Liver (tissue), 9 donors: Measurements from ENCODE around the gene TPST1. TPM values are rescaled to one million over a fixed set of nuclear protein-coding genes. Genes with fewer than 3 reads are reported as not detected.

Experiments
- DNase-seq: peaks from one replicate; pipeline ENCODE4 v3.0.0-alpha.2; 2017; ENCODE audit warnings: low spot score
- H3K27ac ChIP-seq, 2 donors: one replicate each; pipeline ENCODE4 v1.7.0; 2013; ENCODE audit warnings: inconsistent platforms in 2 of 2, low read length in 2 of 2, control low read depth in 1 of 2, low read depth in 1 of 2, mild to moderate bottlenecking in 1 of 2
- H3K27me3 ChIP-seq, 4 donors: one replicate each; pipeline versions ENCODE4 v1.6.1 to v1.7.0; 2013; ENCODE audit warnings: low read length in 3 of 4, inconsistent platforms in 1 of 4, mild to moderate bottlenecking in 1 of 4, moderate library complexity in 1 of 4; ENCODE audit not compliant: control insufficient read depth in 4 of 4, insufficient read depth in 4 of 4
- H3K36me3 ChIP-seq, 4 donors: one replicate each; pipeline versions ENCODE4 v1.6.1 to v1.7.0; 2013; ENCODE audit warnings: low read length in 3 of 4, mild to moderate bottlenecking in 3 of 4, low read depth in 1 of 4, moderate library complexity in 1 of 4; ENCODE audit not compliant: control insufficient read depth in 4 of 4, insufficient read depth in 3 of 4
- H3K4me1 ChIP-seq, 4 donors: one replicate each; pipeline versions ENCODE4 v1.6.1 to v1.7.0; 2013; ENCODE audit warnings: low read length in 3 of 4, mild to moderate bottlenecking in 3 of 4, moderate library complexity in 1 of 4; ENCODE audit not compliant: control insufficient read depth in 4 of 4, insufficient read depth in 4 of 4
- H3K4me3 ChIP-seq, 3 donors: one replicate each; pipeline versions ENCODE4 v1.6.1 to v1.7.0; 2013; ENCODE audit warnings: low read length in 3 of 3, control low read depth in 1 of 3, low read depth in 1 of 3, mild to moderate bottlenecking in 1 of 3
- H3K9ac ChIP-seq, 2 donors: one replicate each; pipeline ENCODE4 v1.7.0; 2013; ENCODE audit warnings: low read length in 2 of 2, mild to moderate bottlenecking in 2 of 2, moderate library complexity in 2 of 2, control low read depth in 1 of 2, low read depth in 1 of 2
- H3K9me3 ChIP-seq, 4 donors: one replicate each; pipeline versions ENCODE4 v1.6.1 to v1.7.0; 2013; ENCODE audit warnings: low read length in 3 of 4; ENCODE audit not compliant: control insufficient read depth in 4 of 4
- EGR1 ChIP-seq, 2 donors: IDR thresholded peaks; 2 replicates each; pipeline ENCODE4 v1.6.1; 2016 to 2018; ENCODE audit warnings: antibody characterized with exemption in 2 of 2, low read depth in 2 of 2
- FOXA1 ChIP-seq: IDR thresholded peaks from 2 replicates; pipeline ENCODE4 v1.6.1; 2016; ENCODE audit warnings: antibody characterized with exemption
- FOXA2 ChIP-seq: IDR thresholded peaks from 2 replicates; pipeline ENCODE4 v1.6.1; 2016; ENCODE audit warnings: antibody characterized with exemption
- GABPA ChIP-seq, 2 donors: IDR thresholded peaks in 1 of 2; conservative IDR thresholded peaks in 1 of 2; 2 replicates each; pipeline ENCODE4 v1.6.1; 2016; ENCODE audit warnings: antibody characterized with exemption in 2 of 2, mild to moderate bottlenecking in 1 of 2, moderate library complexity in 1 of 2
- HNF4A ChIP-seq, 2 donors: conservative IDR thresholded peaks; 2 replicates each; pipeline ENCODE4 v1.6.1; 2016; ENCODE audit warnings: antibody characterized with exemption in 2 of 2, mild to moderate bottlenecking in 2 of 2
- HNF4G ChIP-seq: IDR thresholded peaks from 2 replicates; pipeline ENCODE4 v1.6.1; 2016; ENCODE audit warnings: antibody characterized with exemption
- JUND ChIP-seq, 2 donors: IDR thresholded peaks; 2 replicates each; pipeline ENCODE4 v1.6.1; 2016; ENCODE audit warnings: antibody characterized with exemption in 2 of 2
- MAX ChIP-seq: IDR thresholded peaks from 2 replicates; pipeline ENCODE4 v1.6.1; 2016; ENCODE audit warnings: antibody characterized with exemption
- NR2F2 ChIP-seq: IDR thresholded peaks from 2 replicates; pipeline ENCODE4 v1.6.1; 2016; ENCODE audit warnings: antibody characterized with exemption
- RAD21 ChIP-seq, 2 donors: IDR thresholded peaks; 2 replicates each; pipeline ENCODE4 v1.6.1; 2016; ENCODE audit warnings: antibody characterized with exemption in 2 of 2, mild to moderate bottlenecking in 2 of 2
- REST ChIP-seq: IDR thresholded peaks from 2 replicates; pipeline ENCODE4 v1.6.1; 2016; ENCODE audit warnings: antibody characterized with exemption, mild to moderate bottlenecking
- RXRA ChIP-seq, 2 donors: IDR thresholded peaks; 2 replicates each; pipeline ENCODE4 v1.6.1; 2017 to 2018; ENCODE audit warnings: antibody characterized with exemption in 2 of 2, mild to moderate bottlenecking in 1 of 2
- SP1 ChIP-seq: IDR thresholded peaks from 2 replicates; pipeline ENCODE4 v1.6.1; 2018; ENCODE audit warnings: antibody characterized with exemption, mild to moderate bottlenecking
- TAF1 ChIP-seq: conservative IDR thresholded peaks from 2 replicates; pipeline ENCODE4 v1.6.1; 2016; ENCODE audit warnings: antibody characterized with exemption, mild to moderate bottlenecking
- YY1 ChIP-seq: IDR thresholded peaks from 2 replicates; pipeline ENCODE4 v1.6.1; 2016; ENCODE audit warnings: antibody characterized with exemption, mild to moderate bottlenecking
- WGBS: extraction: QIAGEN DNeasy Blood & Tissue Kit; methylation state at CpG from one replicate; pipeline ENCODE4 v1.1.7; 2013; 5-methylcytosine and 5-hydroxymethylcytosine counted together
- polyA plus RNA-seq, 2 donors: library from polyadenylated mRNA; stranded (reverse) in 1 of 2; unstranded in 1 of 2; fragments of 200-250 nt in 1 of 2; fragments of >200 nt in 1 of 2; fragmentation: Nextera tagmentation in 1 of 2; extraction: Ambion mirVana in 1 of 2; gene quantifications; one replicate each; pipeline versions ENCODE4 v1.2.1 to v1.2.3, GENCODE V29; 2013 to 2015
- total RNA-seq, 2 donors: library from RNA; depleted of rRNA; stranded (reverse); fragments of >200 nt; gene quantifications; one replicate each; pipeline ENCODE4 v1.2.3, GENCODE V29; 2014
- TF ChIP-seq, protein P1 (sequence below): IDR thresholded peaks from 2 replicates; pipeline ENCODE4 v1.6.1; 2016; ENCODE audit warnings: antibody characterized with exemption
- TF ChIP-seq, protein P2 (sequence below): fragments of 150-350 bp; IDR thresholded peaks from 2 replicates; pipeline ENCODE4 v1.5.1; 2017; ENCODE audit warnings: improper control_type of control experiment, low read depth, low read length; ENCODE audit not compliant: missing input control
- TF ChIP-seq, protein P3 (sequence below): IDR thresholded peaks from 2 replicates; pipeline ENCODE4 v1.6.1; 2016; ENCODE audit warnings: antibody characterized with exemption
- donor health status: healthy.
- donor health status: healthy.
- donor health status: healthy.
- donor health status: healthy.
- donor health status: healthy.

Gene TPST1
- total and polyA plus RNA-seq, 4 donors, result 23.8 to 62.5 (median 25.7) TPM

DNA sequence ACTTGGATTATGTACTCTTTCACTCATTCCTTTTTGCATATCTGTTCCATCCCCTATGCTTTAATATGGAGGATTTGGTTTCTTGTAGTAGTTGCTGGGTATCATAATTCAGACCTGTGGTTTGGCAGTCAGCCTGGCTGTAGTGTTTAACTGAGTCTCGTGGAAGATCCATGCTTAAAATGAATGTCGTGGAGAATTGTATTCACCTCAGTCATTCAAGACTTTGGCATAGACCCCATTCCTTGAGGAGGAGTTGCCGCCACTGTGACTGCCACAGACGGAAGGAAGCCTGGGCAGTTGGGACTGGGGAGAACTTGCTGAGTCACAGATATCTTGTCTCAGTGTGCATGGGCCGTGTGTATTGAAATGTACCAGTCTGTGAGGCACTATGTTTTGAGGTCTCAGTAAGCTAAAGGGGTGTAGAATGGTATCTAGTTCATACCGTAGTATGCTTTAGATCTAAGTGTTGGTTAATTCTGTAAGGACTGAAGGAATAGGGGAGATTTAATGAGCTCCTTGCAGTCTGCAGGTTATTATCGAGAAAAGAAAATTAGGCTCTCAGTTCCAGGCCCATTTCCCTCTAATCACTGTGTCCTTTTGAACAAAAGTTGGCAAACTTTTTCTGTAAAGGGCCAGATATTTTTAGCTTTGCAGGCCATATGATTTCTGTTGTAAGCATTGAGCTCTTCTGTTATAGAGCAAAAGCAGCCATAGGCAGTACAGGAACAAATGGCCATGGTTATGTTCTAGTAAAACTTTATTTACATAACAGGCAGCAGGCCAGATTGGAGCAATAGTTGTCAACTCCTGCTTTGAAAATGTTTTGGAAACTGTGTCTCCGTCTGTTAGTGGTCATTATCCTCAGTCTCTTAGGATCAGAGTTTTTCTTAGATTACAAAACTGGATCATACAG, 76.8 kb downstream of the TPST1 start:
- no peaks in the 10 kb centered on the region for H3K27me3 ChIP-seq
- 68% methylated on average over 8 of the region's 8 CpGs for WGBS
- H3K9me3 ChIP-seq, result no peaks in the 10 kb centered on the region
- H3K4me1 ChIP-seq, result peaks cover 0 to 7% (median 2%) of the 10 kb centered on the region in 4 donors
- no peak overlapping the region for H3K4me3 ChIP-seq
- H3K36me3 ChIP-seq, result no peaks in the 10 kb centered on the region
- peak overlapping the region; percentile 43 to 47 for H3K27ac ChIP-seq
- TF ChIP-seq RXRA (IDR thresholded peaks at IDR 0.05), result peak in 1 of 2 donors; percentile 20
- peak in 1 of 2 donors; percentile 9 for TF ChIP-seq HNF4A (conservative IDR thresholded peaks at IDR 0.05)
- TF ChIP-seq NR2F2, result no peak
- TF ChIP-seq, protein P1, sequence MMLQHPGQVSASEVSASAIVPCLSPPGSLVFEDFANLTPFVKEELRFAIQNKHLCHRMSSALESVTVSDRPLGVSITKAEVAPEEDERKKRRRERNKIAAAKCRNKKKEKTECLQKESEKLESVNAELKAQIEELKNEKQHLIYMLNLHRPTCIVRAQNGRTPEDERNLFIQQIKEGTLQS, result no peak
- TF ChIP-seq SP1, result no peak
- TF ChIP-seq FOXA1, result no peak
- TF ChIP-seq HNF4G, result no peak
- TF ChIP-seq MAX, result no peak
- peak in 1 of 2 donors; percentile 7 for TF ChIP-seq RAD21 (IDR thresholded peaks at IDR 0.05)
- TF ChIP-seq, protein P2, sequence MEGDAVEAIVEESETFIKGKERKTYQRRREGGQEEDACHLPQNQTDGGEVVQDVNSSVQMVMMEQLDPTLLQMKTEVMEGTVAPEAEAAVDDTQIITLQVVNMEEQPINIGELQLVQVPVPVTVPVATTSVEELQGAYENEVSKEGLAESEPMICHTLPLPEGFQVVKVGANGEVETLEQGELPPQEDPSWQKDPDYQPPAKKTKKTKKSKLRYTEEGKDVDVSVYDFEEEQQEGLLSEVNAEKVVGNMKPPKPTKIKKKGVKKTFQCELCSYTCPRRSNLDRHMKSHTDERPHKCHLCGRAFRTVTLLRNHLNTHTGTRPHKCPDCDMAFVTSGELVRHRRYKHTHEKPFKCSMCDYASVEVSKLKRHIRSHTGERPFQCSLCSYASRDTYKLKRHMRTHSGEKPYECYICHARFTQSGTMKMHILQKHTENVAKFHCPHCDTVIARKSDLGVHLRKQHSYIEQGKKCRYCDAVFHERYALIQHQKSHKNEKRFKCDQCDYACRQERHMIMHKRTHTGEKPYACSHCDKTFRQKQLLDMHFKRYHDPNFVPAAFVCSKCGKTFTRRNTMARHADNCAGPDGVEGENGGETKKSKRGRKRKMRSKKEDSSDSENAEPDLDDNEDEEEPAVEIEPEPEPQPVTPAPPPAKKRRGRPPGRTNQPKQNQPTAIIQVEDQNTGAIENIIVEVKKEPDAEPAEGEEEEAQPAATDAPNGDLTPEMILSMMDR, result no peak
- TF ChIP-seq YY1, result peak; percentile 60
- no peak for TF ChIP-seq JUND (IDR thresholded peaks at IDR 0.05)
- no peak for TF ChIP-seq TAF1
- peak; percentile 76 for TF ChIP-seq FOXA2
- TF ChIP-seq EGR1 (IDR thresholded peaks at IDR 0.05; ENCODE audit: low read depth in 2 of 2), result no peak
- no peak for TF ChIP-seq GABPA (IDR thresholded peaks at IDR 0.05 in 1 of 2, conservative IDR thresholded peaks at IDR 0.05 in 1 of 2)
- TF ChIP-seq, protein P3, sequence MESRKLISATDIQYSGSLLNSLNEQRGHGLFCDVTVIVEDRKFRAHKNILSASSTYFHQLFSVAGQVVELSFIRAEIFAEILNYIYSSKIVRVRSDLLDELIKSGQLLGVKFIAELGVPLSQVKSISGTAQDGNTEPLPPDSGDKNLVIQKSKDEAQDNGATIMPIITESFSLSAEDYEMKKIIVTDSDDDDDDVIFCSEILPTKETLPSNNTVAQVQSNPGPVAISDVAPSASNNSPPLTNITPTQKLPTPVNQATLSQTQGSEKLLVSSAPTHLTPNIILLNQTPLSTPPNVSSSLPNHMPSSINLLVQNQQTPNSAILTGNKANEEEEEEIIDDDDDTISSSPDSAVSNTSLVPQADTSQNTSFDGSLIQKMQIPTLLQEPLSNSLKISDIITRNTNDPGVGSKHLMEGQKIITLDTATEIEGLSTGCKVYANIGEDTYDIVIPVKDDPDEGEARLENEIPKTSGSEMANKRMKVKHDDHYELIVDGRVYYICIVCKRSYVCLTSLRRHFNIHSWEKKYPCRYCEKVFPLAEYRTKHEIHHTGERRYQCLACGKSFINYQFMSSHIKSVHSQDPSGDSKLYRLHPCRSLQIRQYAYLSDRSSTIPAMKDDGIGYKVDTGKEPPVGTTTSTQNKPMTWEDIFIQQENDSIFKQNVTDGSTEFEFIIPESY, result no peak
- TF ChIP-seq REST, result no peak
- no peak for DNase-seq
- H3K9ac ChIP-seq, result no peak overlapping the region
